Thoracic aorta (tissue), 2 donors: ENCODE measurements around the gene NOTCH4. TPM values are rescaled to one million over a fixed set of nuclear protein-coding genes. Genes with fewer than 3 reads are reported as not detected.

ENCODE experiments used
- ATAC-seq: fragments of 150-250 bp; one replicate; pipeline ENCODE4 v1.8.0; 2017; ENCODE audit warnings: low read depth; ENCODE audit not compliant: insufficient number of reproducible peaks, low FRiP score
- DNase-seq: peaks from one replicate; pipeline ENCODE4 v3.0.0-alpha.2; 2020; ENCODE audit warnings: low spot score
- H3K27ac ChIP-seq, 2 donors: fragments of 200-600 bp; sonication (generic); 1 replicate in 1 of 2; 2 replicates in 1 of 2; pipeline ENCODE4 v1.5.1; 2016; ENCODE audit warnings: mild to moderate bottlenecking in 2 of 2, moderate library complexity in 2 of 2
- H3K27me3 ChIP-seq: fragments of 200-600 bp; sonication (generic); replicated peaks from 2 replicates; pipeline ENCODE4 v1.6.0; 2016; ENCODE audit warnings: mild to moderate bottlenecking; ENCODE audit not compliant: insufficient read depth
- H3K36me3 ChIP-seq: fragments of 200-600 bp; sonication (generic); one replicate; pipeline ENCODE4 v1.5.1; 2016
- H3K4me1 ChIP-seq, 2 donors: fragments of 200-600 bp; sonication (generic); 1 replicate in 1 of 2; 2 replicates in 1 of 2; pipeline versions ENCODE4 v1.5.1 to v1.6.0; 2016; ENCODE audit warnings: low read depth in 2 of 2, mild to moderate bottlenecking in 1 of 2; ENCODE audit not compliant: control insufficient read depth in 1 of 2
- H3K4me3 ChIP-seq: fragments of 200-600 bp; sonication (generic); 2 replicates; pipeline ENCODE4 v1.5.1; 2016; ENCODE audit warnings: mild to moderate bottlenecking
- H3K9me3 ChIP-seq: fragments of 200-600 bp; sonication (generic); 2 replicates; pipeline ENCODE4 v1.5.1; 2016
- total RNA-seq, 2 donors: library from RNA; depleted of rRNA; stranded (reverse); fragments of >200 nt; gene quantifications; one replicate each; pipeline versions ENCODE4 v1.1.0 to v1.2.3, GENCODE V29; 2016
- TF ChIP-seq, protein P1 (sequence below): fragments of 200-600 bp; sonication (generic); IDR thresholded peaks from one replicate; pipeline ENCODE4 v1.5.1; 2019; ENCODE audit warnings: antibody characterized with exemption

Gene NOTCH4
- total RNA-seq, 2 donors from 2014 or later: 23.6 to 26.0 TPM

DNA sequence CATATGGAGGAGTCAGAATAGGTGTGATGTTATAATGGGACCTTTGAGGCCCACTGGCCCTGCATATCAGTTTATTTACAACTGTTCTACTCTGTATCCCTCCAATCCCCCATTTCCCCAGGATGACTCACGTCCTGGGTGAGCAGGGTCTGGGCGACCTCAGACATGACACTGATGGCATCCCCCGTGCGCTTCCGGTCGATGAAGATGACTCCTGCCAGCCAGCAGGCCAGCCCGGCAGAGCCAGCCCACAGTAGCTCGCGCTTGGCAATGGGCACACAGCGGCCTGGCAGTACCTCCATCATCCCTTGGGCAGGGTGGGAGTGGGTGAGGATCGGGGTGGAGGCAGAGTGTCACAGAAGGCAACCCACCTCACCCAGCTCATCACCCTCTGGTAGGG lies 53.6 kb downstream of the NOTCH4 start:
- Histone ChIP-seq H3K4me1 (peaks cover 3 to 10% of the 10 kb centered on the region in 2 donors), H3K36me3 (peaks cover 28% of the 10 kb centered on the region), H3K4me3 (no peak overlapping the region), H3K27ac (no peak overlapping the region), H3K27me3 (no peaks in the 10 kb centered on the region), H3K9me3 (no peaks in the 10 kb centered on the region)
- DNase-seq: no peak
- ATAC-seq: no peak
- TF ChIP-seq, protein P1, sequence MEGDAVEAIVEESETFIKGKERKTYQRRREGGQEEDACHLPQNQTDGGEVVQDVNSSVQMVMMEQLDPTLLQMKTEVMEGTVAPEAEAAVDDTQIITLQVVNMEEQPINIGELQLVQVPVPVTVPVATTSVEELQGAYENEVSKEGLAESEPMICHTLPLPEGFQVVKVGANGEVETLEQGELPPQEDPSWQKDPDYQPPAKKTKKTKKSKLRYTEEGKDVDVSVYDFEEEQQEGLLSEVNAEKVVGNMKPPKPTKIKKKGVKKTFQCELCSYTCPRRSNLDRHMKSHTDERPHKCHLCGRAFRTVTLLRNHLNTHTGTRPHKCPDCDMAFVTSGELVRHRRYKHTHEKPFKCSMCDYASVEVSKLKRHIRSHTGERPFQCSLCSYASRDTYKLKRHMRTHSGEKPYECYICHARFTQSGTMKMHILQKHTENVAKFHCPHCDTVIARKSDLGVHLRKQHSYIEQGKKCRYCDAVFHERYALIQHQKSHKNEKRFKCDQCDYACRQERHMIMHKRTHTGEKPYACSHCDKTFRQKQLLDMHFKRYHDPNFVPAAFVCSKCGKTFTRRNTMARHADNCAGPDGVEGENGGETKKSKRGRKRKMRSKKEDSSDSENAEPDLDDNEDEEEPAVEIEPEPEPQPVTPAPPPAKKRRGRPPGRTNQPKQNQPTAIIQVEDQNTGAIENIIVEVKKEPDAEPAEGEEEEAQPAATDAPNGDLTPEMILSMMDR: no peak

GRCh38 chr6:32168807-32169591 lies 54.9 kb downstream of the NOTCH4 start:
- no peak overlapping the region for H3K27ac ChIP-seq

GRCh38 chr6:32168350-32168749 lies 55.5 kb downstream of the NOTCH4 start:
- no peak overlapping the region for H3K27ac ChIP-seq
- no peaks in the 10 kb centered on the region for H3K27me3 ChIP-seq
- H3K4me1 ChIP-seq: no peaks in the 10 kb centered on the region
- ATAC-seq (no peak), DNase-seq (no peak)
- H3K9me3 ChIP-seq: no peaks in the 10 kb centered on the region
- TF ChIP-seq, protein P1: no peak
- H3K36me3 ChIP-seq: peaks cover 28% of the 10 kb centered on the region
- no peak overlapping the region for H3K4me3 ChIP-seq

More at GRCh38 chr6:32168807-32169591, 54.9 kb downstream of the NOTCH4 start:
- DNase-seq (no peak), ATAC-seq (no peak)
- no peak overlapping the region for H3K4me3 ChIP-seq
- H3K9me3 ChIP-seq: no peaks in the 10 kb centered on the region
- no peaks in the 10 kb centered on the region for H3K27me3 ChIP-seq
- peaks cover 28% of the 10 kb centered on the region for H3K36me3 ChIP-seq
- no peaks in the 10 kb centered on the region for H3K4me1 ChIP-seq
- TF ChIP-seq, protein P1: no peak

GRCh38 chr6:32167761-32168262 lies 56.1 kb downstream of the NOTCH4 start:
- no peak for DNase-seq
- Histone ChIP-seq H3K4me1 (no peaks in the 10 kb centered on the region), H3K27me3 (no peaks in the 10 kb centered on the region), H3K4me3 (no peak overlapping the region), H3K27ac (no peak overlapping the region), H3K9me3 (no peaks in the 10 kb centered on the region), H3K36me3 (peaks cover 28% of the 10 kb centered on the region)
- TF ChIP-seq, protein P1: no peak
- ATAC-seq: no peak

DNA sequence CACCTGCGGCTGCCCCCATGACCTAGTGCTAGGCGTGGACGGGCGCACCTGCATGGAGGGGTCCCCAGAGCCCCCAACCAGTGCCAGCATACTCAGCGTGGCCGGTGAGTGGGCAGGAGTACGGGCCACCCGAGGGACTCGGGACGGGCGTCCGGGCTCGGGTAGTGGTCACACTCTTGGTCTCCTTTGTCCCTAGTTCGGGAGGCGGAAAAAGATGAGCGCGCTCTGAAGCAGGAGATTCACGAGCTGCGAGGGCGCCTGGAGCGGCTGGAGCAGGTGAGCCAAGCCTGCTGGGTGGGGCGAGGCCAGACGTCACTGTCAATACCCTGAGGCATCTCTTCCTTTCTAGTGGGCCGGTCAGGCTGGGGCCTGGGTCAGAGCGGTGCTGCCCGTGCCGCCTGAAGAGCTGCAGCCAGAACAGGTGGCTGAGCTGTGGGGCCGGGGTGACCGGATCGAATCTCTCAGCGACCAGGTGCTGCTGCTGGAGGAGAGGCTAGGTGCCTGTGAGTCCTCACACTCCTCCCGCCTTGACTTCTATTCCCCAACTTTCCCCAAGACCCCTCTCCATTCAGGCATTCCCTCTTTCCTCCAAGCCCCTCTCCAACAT lies 56.6 kb downstream of the NOTCH4 start:
- DNase-seq: no peak
- no peaks in the 10 kb centered on the region for H3K4me1 ChIP-seq
- H3K4me3 ChIP-seq: no peak overlapping the region
- H3K27ac ChIP-seq: no peak overlapping the region
- no peak for ATAC-seq
- H3K9me3 ChIP-seq: no peaks in the 10 kb centered on the region
- no peaks in the 10 kb centered on the region for H3K27me3 ChIP-seq
- TF ChIP-seq, protein P1: no peak
- H3K36me3 ChIP-seq: peaks cover 28% of the 10 kb centered on the region
